ENCODE data around the gene SLC22A17.

SLC22A17 gene

DNA sequence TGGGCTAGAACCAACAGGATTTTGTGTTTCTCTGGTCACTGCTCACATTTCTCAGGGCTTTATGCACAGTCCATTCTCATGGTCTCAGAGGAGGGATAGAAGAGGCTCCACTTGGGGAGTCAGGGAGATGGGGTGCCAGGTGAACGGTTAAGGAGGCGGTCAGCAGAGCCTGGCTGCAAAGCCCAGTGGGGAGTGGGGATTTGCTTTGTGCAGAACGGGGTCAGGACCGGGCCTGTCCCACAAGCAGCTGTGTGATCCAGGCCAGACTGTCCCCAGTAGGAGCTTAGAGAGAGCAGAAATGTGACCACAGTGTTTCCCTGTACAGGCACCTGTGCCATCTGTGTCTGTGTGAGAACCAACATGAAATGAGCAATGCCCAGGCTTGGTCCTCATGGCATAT, 28.3 kb upstream of the SLC22A17 start:
- no peak for DNase-seq (ENCODE audit: low read depth)
- H3K4me3 ChIP-seq (replicated peaks; ENCODE audit: low read depth, low read length): no peak overlapping the region
- TF ChIP-seq, protein P1, sequence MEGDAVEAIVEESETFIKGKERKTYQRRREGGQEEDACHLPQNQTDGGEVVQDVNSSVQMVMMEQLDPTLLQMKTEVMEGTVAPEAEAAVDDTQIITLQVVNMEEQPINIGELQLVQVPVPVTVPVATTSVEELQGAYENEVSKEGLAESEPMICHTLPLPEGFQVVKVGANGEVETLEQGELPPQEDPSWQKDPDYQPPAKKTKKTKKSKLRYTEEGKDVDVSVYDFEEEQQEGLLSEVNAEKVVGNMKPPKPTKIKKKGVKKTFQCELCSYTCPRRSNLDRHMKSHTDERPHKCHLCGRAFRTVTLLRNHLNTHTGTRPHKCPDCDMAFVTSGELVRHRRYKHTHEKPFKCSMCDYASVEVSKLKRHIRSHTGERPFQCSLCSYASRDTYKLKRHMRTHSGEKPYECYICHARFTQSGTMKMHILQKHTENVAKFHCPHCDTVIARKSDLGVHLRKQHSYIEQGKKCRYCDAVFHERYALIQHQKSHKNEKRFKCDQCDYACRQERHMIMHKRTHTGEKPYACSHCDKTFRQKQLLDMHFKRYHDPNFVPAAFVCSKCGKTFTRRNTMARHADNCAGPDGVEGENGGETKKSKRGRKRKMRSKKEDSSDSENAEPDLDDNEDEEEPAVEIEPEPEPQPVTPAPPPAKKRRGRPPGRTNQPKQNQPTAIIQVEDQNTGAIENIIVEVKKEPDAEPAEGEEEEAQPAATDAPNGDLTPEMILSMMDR (IDR thresholded peaks at IDR 0.05; ENCODE audit: low read length, missing control alignments): no peak

DNA sequence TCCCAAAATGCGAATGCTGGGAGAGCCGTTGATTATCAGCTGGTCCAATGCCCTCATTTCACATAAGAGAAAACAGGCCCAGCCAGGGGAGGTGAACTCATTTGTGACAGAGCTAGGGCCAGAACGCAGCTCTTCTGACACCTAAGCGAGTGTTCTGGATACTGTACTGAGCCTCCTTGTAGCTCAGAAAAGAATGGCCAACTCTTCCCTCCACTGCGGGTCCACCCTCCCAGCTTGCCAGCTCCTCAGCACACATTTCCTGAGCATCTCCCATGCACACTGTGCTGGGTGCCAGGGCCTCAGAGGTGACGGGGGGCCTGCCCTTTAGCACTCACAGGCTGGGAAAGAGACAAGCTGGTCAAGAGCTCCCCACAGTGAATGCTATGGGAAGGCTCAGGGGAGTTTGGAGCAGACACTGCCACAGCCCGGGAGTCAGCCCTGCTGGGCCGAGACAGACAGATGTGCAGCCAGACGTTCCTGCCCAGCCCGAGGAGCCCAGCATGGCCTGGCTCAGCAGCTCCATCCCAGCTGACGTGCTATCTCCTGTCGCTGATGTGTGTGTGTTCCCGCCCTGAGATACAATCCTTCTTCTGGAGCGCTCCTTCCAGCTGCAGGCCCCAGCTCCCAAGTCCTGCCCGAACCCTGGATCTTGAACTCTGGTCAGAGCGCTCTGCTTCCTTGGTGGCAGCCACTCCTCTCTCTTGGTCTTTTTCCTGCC, 27.7 kb upstream of the SLC22A17 start:
- TF ChIP-seq, protein P1 (IDR thresholded peaks at IDR 0.05; ENCODE audit: low read length, missing control alignments): no peak
- no peak overlapping the region for H3K4me3 ChIP-seq (replicated peaks; ENCODE audit: low read depth, low read length)
- DNase-seq (ENCODE audit: low read depth): no peak

DNA sequence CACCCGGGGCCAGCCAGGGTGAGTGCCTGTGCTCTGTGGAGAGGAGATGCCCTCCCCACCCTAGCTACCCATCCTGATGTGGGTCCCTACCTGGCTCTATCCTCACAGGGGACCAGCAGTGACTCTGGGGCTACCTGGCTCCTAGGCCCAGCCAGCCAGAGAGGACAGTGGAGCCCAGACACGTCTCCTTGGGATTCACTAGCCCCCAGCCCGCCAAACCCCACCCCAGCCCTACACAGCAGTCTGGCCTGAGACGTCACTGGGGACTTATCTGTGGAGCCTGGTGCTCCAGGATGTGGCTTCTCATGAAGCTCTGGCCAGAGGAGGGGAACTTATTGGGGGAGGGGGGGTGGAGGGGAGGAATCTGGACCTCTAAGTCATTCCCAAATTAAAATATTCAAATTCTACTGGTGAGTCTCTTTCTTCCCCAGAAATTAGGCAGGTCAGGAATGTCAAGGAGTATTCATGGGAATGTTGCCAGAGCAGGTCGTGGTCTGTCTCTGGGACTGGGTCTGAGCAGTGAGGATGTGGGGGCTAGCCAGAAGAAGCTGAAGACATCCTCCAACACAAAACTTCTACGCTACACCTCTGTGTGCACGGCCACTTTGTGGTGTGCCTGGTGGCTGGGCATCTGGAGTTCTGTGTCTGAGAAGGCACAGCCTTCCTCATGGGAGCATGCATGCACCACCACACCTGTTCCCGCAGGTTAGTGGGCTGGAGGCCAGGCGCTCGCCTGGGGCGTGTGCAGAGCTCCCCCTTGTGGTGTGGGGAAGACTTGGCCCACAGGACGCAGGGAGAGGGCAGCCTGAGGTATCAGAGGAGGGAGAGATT, 26.9 kb upstream of the SLC22A17 start:
- no peak overlapping the region for H3K4me3 ChIP-seq (replicated peaks; ENCODE audit: low read depth, low read length)
- TF ChIP-seq, protein P1 (IDR thresholded peaks at IDR 0.05; ENCODE audit: low read length, missing control alignments): peak; percentile 99
- peak; percentile 38 for DNase-seq (ENCODE audit: low read depth)

DNA sequence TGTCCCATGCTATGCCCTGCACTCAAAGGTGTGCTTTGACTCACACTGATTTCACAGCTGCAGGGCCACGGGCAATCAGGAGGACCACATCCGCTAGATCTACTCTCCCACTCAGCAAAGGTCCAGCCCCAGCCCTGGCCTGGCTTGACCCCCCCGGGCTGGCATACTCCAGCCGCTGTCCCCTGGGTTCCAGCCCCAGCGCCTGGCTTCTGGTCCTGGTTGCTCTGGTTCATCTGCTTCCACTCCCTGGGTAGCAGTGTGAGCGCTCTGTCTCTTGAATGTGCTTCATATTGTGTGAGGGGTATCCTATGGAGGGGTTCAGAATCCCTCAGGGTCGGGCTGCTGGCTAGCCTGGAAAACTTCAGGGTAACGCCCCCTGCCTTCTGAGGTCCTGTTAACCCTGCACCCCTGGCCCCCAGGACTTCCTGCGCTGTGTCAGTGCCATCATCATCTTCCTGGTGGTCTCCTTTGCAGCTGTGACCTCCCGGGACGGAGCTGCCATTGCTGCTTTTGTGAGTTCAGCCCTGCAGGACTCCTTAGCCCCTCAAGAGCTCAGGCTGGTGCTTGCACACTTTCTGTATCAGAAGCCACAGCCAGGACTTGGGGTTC, 26.0 kb upstream of the SLC22A17 start:
- no peak overlapping the region for H3K4me3 ChIP-seq (replicated peaks; ENCODE audit: low read depth, low read length)
- TF ChIP-seq, protein P1 (IDR thresholded peaks at IDR 0.05; ENCODE audit: low read length, missing control alignments): no peak
- no peak for DNase-seq (ENCODE audit: low read depth)

DNA sequence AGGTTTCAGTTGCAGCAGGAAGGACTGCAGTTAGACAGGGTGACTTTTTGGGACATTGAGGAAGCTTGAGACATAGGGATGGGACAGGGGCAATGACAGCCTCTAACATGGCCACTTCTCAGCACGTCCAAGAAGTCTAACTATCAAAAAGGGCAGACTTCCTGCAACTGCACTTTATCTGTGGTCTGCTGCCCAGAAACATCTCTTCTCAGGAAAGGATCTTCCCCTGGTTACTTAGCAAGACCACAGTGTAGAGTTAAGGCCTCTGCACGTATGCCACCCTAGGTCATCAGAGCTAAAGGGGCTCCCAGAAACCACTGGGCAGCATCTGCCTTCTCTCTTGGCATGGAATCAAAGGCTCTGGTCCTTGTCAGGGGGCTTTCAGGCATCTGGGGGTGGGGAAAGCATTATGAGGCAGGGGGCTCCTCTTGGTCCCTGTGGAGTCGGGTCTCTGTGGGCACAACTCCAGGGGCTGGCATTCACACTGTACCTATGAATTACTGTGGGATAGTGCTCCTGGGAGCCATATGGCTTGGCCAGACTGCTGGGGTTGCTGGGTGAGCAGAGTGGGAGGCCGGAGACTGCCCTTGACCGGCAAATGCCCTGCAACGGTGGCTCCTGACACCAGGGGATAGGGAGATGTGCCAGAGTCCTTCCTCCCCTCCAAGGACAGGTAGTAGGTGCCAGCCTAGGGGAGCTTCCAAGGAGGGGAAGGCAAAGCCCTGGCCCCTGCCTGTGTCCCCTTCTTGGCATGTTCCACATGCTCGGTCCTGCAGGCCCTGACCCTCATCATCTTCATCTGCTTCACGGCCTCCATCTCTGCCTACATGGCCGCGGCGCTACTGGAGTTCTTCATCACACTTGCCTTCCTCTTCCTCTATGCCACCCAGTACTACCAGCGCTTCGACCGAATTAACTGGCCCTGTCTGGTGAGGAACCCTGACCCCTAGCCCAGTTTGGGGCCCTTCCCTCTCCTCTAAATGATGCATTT, 25.2 kb upstream of the SLC22A17 start:
- TF ChIP-seq, protein P1 (IDR thresholded peaks at IDR 0.05; ENCODE audit: low read length, missing control alignments): no peak
- DNase-seq (ENCODE audit: low read depth): no peak
- no peak overlapping the region for H3K4me3 ChIP-seq (replicated peaks; ENCODE audit: low read depth, low read length)

DNA sequence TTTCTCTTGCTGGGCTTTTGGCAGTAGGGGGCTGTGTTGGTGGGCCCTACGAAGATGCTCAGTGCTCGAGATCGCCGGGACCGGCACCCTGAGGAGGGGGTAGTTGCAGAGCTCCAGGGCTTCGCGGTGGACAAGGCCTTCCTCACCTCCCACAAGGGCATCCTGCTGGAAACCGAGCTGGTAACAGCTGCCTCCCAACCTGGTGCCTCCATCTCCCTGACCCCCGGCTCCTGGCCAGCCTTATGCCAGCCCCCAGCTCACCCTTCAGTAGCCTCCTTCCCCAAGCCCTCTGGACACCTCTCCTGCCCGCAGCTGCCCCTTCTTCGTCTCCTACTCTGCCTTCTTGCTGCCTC, 24.5 kb upstream of the SLC22A17 start:
- DNase-seq (ENCODE audit: low read depth): no peak
- H3K4me3 ChIP-seq (replicated peaks; ENCODE audit: low read depth, low read length): no peak overlapping the region
- TF ChIP-seq, protein P1 (IDR thresholded peaks at IDR 0.05; ENCODE audit: low read length, missing control alignments): no peak

Measured in fibroblast of pulmonary artery (primary cell).